H1 (cell line): ENCODE measurements around the gene DEFB128. TPM values are rescaled to one million over a fixed set of nuclear protein-coding genes. Genes with fewer than 3 reads are reported as not detected.

Experiments
- CTBP2 ChIP-seq: IDR thresholded peaks from 2 replicates; pipeline ENCODE4 v1.7.0; 2011; ENCODE audit warnings: borderline replicate concordance, mild to moderate bottlenecking, moderate library complexity, mixed read lengths, low read length; ENCODE audit not compliant: insufficient read depth, insufficient read length
- JUN ChIP-seq: IDR thresholded peaks from 2 replicates; pipeline ENCODE4 v1.6.1; 2011; ENCODE audit warnings: low read depth, mild to moderate bottlenecking, improper control_type of control experiment, low read length
- polyA plus RNA-seq, 7 experiments: library from polyadenylated mRNA; depleted of rRNA in 3 of 7; stranded (reverse) in 5 of 7; unstranded in 2 of 7; fragments of >200 nt in 5 of 7; fragments of 200-250 nt in 2 of 7; gene quantifications; 1 replicate in 5 of 7; 2 replicates in 1 of 7; 4 replicates in 1 of 7; pipeline versions ENCODE4 v1.2.1 to v1.2.3, GENCODE V29; 2011 to 2013; ENCODE audit warnings: missing spikeins in 2 of 7, mixed read lengths in 2 of 7
- total RNA-seq: library from RNA; stranded (reverse); fragmentation: NEBNext Ultra II Directional; extraction: Animal tissue kit (Norgen Biotek cat#: 25700); gene quantifications from 2 replicates; pipeline ENCODE4 v1.2.1, GENCODE V29; 2021
- TF ChIP-seq, protein P1 (sequence below): IDR thresholded peaks from 2 replicates; pipeline ENCODE4 v1.6.1; 2011; ENCODE audit warnings: low read depth, mild to moderate bottlenecking, low read length; ENCODE audit not compliant: insufficient read depth
- TF ChIP-seq, protein P2 (sequence below): IDR thresholded peaks from 2 replicates; pipeline ENCODE4 v1.6.1; 2012; ENCODE audit warnings: inconsistent platforms

The DEFB128 gene
- total and polyA plus RNA-seq, 2 of the 8 experiments (the other 6 are each of a cell fraction or from before 2014, with no cell fraction given), result not detected

DNA sequence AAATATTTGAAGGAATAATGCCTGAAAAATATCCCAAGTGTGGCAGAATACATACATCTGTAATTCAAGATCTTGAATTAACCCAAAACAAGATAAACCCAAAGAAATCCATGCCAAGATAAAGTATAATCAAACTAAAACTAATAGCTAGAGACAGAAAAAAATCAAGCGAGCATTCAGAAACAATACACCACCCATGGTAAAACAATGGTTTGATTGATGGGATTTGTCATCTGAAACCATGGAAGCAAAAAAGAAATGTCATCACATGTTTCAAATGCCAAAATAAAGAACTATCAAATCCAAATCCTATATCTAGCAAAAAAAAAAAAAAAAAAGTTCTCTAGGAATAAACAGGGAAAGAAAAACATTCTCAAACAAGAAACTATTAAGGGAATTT, 37.4 kb downstream of the DEFB128 start (continued):
- TF ChIP-seq CTBP2 (no peak), JUN (no peak)
- TF ChIP-seq, protein P1, sequence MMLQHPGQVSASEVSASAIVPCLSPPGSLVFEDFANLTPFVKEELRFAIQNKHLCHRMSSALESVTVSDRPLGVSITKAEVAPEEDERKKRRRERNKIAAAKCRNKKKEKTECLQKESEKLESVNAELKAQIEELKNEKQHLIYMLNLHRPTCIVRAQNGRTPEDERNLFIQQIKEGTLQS, result no peak
- TF ChIP-seq, protein P2, sequence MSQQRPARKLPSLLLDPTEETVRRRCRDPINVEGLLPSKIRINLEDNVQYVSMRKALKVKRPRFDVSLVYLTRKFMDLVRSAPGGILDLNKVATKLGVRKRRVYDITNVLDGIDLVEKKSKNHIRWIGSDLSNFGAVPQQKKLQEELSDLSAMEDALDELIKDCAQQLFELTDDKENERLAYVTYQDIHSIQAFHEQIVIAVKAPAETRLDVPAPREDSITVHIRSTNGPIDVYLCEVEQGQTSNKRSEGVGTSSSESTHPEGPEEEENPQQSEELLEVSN, result no peak
